Measurements from ENCODE around the gene OSR1.

OSR1 gene

DNA sequence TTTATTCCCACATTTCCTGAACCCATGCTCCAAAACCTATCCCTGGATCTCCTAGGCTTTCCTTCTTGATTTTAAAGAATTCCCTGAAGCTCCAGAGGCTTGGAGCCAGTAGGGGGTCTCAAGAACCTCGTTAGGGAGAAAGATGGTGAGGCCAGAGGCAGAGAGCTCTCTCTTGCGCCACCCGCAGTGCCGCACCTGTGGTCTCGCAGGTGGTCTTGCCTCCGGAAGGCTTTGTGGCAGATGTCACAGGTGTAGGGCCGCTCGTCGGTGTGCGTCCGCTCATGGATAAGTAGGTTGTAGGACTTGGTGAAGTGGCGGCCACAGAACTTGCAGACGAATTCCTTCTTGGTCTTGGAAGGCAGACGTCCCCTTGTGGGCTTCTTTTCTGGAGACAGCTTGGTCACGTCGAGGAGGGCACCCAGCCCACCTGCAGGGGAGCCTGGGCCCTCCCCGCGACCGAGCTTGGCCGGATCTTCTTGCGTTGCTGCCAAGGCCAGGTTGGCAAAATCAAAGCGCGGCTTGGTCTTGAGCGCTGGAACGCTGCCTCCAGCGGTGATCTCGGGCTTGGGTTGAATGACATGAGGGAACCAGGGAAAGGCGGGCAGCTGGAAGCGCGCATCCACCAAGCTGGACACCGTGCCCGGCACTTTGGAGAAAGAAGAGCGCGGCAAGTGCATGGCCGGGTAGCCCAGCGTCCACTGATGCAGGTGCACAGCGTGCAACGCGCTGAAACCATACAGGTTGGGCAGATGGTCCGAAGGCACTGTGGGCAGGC lies 5.3 kb downstream of the OSR1 start:
- TF ChIP-seq, protein P1, sequence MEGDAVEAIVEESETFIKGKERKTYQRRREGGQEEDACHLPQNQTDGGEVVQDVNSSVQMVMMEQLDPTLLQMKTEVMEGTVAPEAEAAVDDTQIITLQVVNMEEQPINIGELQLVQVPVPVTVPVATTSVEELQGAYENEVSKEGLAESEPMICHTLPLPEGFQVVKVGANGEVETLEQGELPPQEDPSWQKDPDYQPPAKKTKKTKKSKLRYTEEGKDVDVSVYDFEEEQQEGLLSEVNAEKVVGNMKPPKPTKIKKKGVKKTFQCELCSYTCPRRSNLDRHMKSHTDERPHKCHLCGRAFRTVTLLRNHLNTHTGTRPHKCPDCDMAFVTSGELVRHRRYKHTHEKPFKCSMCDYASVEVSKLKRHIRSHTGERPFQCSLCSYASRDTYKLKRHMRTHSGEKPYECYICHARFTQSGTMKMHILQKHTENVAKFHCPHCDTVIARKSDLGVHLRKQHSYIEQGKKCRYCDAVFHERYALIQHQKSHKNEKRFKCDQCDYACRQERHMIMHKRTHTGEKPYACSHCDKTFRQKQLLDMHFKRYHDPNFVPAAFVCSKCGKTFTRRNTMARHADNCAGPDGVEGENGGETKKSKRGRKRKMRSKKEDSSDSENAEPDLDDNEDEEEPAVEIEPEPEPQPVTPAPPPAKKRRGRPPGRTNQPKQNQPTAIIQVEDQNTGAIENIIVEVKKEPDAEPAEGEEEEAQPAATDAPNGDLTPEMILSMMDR (conservative IDR thresholded peaks at IDR 0.05) = no peak
- TF ChIP-seq ZFX (IDR thresholded peaks at IDR 0.05) = no peak
- no peak overlapping the region for H3K27ac ChIP-seq

- H3K27ac ChIP-seq = no peak overlapping the region
- TF ChIP-seq ZFX (IDR thresholded peaks at IDR 0.05) = no peak
- TF ChIP-seq, protein P1 (conservative IDR thresholded peaks at IDR 0.05) = no peak
Observed at GRCh38 chr2:19351899-19352697, 6.3 kb downstream of the OSR1 start.

DNA sequence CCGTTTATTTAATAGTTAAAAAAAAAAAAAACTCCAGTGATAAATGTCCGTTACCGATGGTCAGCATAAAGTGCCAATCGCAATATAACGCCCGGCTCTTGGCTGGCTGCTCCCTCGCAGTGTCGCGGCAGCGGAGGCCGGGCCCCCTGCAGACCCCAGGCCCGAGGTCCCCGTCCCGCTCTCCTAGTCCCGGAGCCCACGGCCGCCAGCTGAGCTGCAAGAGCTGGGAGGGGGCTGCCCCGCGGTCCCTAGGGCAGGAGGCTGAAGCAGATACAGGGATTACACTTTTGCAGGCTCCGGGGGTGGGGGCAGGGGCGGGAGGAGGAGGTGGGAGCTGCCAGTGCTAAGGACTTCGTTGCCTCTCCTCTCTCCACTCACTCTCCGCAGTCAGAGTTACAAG lies 6.9 kb downstream of the OSR1 start:
- TF ChIP-seq, protein P1 (conservative IDR thresholded peaks at IDR 0.05) = no peak
- no peak for TF ChIP-seq ZFX (IDR thresholded peaks at IDR 0.05)
- H3K27ac ChIP-seq = no peak overlapping the region

DNA sequence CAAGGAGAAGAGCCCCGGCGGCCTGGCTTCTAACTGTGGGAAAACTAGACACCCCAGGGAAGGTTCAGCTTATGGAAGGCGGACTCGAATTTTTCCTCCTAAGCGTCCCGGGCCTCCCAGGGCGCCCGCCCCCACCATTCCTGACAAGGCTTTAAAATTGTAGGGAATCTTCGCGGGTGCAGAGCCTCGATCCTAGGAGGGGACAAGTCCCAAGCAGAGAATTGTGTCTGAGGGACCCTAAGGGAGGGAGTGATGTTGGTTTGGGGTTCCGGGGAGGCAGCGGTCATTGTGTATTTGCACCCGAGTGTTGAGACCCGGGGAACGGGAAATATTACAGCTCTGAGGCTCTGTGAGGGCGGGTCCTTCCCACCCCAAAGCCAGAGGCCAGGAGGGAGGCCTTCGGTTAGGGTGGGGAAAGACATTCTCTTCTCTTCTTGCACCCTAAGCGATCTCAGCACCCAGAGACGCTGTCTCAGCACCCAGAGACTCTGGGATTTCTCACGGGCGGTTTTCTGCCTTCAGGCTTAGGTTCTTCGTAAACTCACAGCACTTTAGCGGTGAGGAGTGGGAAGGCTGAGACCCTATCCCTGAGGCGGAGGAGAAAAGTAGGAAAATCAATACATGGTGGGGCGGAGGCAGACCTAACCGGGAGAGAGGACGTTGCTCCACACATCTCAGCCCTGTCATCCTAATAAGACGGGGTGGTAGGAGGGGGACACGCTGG lies 7.6 kb downstream of the OSR1 start:
- no peak overlapping the region for H3K27ac ChIP-seq
- TF ChIP-seq ZFX (IDR thresholded peaks at IDR 0.05) = no peak
- TF ChIP-seq, protein P1 (conservative IDR thresholded peaks at IDR 0.05) = no peak

- H3K27ac ChIP-seq = no peak overlapping the region
- TF ChIP-seq, protein P1 (conservative IDR thresholded peaks at IDR 0.05) = peak; percentile 81
- no peak for TF ChIP-seq ZFX (IDR thresholded peaks at IDR 0.05)
Observed at GRCh38 chr2:19349911-19350677, 8.3 kb downstream of the OSR1 start.

DNA sequence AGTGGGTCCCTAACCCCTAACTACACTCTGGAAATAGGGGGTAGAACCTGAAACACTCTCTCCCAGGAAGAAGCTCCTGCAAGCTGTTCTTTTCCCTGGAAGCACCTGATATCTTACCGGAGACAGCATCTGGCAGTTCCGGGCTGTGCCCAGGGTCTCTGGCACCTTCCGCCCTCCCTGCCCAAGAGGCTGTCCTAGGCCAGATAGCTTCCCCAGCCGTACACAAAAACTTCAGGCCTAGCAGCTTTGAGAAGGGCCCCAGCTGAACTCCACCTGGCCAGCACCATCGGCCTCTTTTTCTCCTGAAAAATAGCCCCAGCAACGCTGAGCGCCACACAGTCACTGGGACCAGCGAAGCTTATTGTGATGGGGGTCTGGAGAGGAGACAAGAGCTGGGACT lies 9.7 kb downstream of the OSR1 start:
- TF ChIP-seq, protein P1 (conservative IDR thresholded peaks at IDR 0.05) = no peak
- TF ChIP-seq ZFX (IDR thresholded peaks at IDR 0.05) = no peak
- H3K27ac ChIP-seq = no peak overlapping the region; the same call in 1 of the 2 replicates

All from C4-2B (cell line).